NCI-H524 (cell line): ENCODE measurements around the gene SOHLH1.

Source experiments
- DNase-seq, 2 experiments: peaks; one replicate each; lab custom pipeline; 2025; lab: John Stamatoyannopoulos, UW

SOHLH1 gene

DNA sequence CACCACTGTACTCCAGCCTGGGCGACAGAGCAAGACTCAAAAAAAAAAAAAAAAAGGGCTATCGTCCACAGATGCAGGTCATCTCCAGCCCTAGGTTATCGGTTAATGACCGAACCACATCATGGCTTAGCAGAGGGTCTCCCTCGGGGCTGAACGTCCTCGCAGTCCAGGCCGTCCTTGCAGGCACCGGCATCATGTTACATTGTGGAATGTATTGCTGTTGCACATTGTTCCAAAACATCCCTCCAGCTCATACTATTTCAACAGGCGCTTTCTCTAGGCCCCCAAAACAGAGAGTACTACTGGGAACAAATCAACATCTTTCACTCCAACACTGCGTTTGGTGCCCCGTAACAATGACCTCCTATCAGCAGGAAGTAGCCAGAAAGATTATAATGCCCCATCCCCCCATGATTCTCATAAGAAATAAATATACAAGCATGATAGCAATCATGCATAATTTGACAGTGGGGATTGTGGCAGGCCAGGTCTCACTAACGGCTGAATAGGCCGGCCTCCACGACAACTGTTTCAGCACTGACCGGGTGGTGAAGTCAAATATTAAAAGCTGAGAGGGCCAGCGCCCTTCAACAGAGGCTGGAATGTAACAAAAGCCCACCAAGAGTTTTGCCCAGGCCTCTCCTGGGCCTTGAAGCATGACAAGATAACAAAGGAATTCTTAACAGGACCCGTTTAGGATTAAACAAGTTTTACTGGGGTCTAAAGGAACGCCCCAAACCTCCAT, 37.3 kb downstream of the SOHLH1 start:
- no peak for DNase-seq

DNA sequence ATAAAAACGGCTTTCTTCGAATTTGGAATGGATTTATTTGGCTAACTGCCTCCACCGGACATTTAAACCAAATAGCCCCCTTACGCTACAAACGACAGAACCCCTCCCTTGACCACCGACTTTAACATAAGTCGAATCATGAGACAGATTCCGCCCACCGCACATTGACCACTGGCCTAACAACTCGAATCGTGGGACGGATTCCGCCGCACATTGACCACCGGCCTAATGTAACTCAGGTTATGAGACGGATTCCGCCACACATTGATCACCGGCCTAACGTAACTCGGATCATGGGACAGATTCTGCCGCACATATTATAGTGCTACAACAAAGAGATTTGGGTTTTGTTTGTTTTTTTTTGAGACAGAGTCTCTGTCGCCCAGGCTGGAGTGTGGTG, 38.9 kb downstream of the SOHLH1 start:
- no peak for DNase-seq

DNA sequence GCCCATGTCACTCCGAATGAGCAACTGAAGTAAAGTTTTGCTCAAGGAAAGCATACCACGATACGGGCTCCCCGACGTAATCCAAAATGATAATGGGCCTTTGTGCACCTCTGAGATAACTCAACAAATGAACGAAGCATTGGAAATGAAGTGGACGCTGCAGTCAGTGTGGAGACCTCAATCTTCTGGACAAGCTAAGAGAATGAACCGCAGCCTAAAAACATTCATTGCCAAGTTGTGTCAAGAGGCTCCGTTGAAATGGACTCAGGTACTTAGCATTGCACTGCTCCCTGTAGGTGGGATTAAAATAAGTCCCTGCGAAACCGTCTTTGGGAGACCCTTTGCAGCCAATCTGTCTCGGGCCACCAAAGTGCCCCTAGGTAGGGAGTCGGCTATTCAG, 40.0 kb downstream of the SOHLH1 start:
- DNase-seq, result no peak

DNA sequence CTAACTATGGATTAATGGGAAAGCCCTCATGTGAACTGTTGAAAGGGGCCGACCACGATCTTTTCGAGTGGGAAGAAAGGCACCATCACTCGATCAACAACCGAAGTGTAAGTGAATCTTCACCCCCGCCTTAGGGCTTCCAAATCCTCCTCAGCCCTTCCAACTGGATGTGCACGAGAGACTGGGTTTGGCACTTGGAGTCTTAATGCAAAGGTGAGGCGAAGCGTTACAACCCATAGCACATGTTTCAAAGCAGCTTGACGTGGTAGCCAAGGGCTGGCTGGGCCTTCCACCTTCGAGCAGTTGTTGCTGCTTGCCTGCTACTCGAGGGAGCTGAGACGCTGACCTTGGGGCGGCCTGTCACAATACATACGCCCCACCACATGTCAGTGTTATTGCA, 41.9 kb downstream of the SOHLH1 start:
- DNase-seq, result no peak

DNA sequence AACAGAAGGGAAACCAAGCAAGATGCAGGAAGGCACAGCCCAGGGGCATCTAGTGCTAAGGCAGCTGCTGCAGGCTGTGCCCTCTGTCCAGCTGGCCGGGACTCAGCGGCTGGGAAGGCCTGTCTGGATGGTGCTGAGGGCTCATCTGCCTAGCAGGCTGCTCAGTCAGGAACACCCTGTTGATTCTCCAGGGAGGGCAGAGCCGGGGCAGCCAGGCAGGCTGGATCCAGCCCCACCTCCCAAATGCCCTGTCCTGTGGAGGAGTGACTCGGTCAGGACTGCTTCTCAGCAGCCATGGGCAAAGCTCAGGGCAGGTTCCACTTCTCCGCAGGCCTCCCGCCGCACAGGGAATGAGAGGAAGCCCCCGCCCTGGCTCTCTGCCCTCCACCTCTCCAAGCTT, 44.0 kb downstream of the SOHLH1 start:
- DNase-seq, result no peak

DNA sequence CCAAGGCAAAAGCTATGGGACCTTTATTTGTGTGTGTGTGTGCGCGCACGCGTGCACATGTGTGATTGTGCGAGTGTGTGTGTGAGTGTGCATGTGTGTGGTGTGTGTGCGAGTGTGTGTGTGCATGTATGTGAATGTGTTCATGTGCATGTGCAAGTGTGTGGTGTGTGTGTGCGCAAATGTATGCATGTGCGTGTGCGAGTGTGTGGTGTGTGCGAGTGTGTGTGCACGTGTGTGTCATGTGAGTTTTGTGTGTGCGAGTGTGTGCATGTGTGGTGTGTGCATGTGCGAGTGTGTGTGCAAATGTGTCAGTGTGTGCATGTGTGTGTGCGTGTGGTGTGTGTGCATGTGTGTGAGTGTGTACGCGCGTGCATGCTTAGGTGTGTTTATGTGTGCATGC, 48.9 kb downstream of the SOHLH1 start:
- DNase-seq, result no peak

DNA sequence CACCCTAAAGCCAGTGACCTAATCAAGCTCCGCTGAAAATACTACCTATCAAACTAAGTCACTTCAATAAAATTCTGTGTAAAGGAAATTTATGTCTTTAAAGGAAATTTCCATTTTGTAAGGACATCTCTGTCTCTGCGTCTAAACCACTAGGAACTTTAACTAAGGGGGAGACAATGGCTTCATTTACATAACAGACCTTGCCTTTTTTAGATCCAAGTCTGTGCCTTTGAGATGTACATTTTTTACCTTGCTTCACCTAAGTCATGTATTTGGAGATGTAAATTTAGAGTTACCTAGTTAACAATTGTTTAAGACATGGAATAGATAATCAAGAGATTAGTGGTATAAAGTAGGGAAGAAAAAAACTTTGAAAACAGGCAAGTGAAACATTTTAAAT, 49.8 kb downstream of the SOHLH1 start:
- DNase-seq, result no peak

DNA sequence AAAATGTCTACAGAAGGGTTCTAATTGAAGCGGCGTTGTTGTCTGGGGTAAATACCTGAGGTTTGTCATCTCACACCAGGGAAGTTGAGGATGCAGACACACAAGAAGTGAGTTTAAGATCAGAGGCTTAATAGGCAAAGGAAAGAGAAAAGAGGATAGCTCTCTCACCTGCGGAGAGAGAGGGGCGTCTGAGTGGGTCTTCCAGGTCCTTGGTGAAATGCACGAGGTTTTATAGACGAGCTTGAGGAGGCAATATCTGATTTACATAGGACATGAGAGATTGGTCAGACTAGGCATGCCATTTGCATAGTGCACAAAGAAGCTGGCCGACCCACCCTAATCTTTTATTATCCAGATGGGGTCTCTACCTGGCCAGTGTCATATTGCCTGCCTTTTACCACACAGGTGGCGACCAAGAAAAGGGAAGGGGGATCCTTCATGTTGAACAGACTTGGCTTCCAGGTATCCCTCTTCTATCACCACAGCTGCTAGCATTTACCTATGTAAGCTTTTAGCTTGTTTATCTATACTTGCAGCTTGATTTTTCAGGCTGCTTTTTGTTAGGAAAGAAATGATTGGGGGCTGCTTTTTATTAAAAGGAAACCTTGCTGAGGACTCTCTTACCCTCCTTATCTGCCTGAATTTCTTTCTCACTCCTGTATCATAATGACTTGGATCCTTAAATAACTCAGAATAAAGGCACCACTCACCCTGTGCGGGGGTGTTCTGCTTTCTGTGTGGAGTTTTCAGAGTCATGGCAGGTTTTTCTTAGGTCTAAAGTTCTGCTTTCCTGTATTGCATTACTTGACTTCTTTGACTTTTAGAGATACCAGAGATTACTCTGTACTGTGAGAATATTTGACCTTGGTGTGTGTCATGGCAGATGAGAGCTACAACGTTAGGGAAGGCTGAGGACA, 50.5 kb downstream of the SOHLH1 start:
- DNase-seq, result no peak

DNA sequence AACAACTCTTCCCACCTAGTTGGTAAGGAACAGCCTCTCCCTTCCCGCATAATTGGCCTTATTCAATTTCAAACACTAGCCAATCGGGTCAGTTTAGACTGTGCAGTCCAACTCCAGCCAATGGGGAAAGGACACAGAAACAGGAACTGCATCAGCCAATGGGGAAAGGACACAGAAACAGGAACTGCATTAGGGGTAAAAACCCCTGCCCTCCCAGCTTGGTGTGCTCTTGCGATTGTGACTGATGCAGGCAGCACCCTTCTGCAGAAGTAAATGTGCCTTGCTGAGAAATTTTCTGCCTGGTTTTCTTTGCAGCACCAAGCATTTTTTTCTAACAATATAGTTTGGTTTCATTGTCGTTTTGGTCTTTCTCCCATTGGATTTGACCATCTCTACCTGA, 51.4 kb downstream of the SOHLH1 start:
- no peak for DNase-seq

DNA sequence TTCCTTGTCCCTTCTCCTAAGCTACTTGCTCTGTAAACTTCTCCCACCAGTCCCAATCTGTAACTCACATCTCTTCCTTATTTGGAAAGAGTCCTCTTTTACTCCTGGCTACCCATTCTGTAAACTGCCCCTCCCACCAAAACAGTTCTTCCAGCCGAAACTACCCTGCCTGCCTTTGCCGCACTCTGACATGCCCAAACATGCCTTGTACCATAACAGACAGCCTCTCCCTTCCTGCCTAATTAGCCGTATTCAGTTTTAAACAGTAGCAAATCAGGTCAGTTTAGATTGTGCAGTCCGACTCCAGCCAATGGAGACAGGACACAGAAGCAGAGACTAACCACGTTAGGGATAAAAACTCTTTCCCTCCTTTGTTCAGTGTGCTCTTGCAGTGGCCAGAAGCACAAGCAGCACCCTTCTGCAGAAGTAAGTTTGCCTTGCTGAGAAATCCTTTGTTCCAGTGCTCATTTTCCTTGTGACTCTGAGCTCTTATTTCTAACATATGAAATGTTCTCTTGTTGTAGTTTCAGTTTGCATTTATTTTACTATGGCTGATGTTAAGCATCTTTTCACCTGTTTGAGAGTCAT, 54.6 kb downstream of the SOHLH1 start:
- no peak for DNase-seq
